PC-9 (cell line): ENCODE measurements around the gene RNASE7.

Experiments
- EZH2 ChIP-seq: fragments of 200-600 bp; sonication (generic); IDR thresholded peaks from 2 replicates; pipeline ENCODE4 v1.8.0; 2017; ENCODE audit warnings: antibody characterized with exemption, low read depth
- TF ChIP-seq, protein P1 (sequence below): fragments of 200-600 bp; sonication (generic); conservative IDR thresholded peaks from 2 replicates; pipeline ENCODE4 v1.6.1; 2017; ENCODE audit warnings: mixed run types, antibody characterized with exemption, mild to moderate bottlenecking, moderate library complexity

DNA sequence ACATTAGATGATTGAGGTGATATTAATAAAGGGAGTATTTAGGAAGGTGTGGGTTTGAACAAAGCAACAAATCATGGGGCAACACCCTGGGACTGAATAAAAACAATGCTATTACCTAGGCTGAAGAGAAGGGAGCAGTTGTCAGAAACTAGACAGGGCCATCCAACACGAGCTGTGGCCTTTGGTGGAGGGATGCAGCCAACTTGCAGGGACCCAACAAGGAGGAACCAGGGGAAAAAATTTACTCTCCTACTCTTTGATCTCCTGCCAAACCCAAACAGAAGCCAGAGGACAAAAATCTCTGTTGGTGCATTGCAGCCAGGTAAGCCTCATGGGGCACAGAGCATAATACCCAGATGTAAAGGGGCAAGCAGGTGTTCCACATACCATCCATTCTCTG lies 31.0 kb upstream of the RNASE7 start:
- TF ChIP-seq, protein P1, sequence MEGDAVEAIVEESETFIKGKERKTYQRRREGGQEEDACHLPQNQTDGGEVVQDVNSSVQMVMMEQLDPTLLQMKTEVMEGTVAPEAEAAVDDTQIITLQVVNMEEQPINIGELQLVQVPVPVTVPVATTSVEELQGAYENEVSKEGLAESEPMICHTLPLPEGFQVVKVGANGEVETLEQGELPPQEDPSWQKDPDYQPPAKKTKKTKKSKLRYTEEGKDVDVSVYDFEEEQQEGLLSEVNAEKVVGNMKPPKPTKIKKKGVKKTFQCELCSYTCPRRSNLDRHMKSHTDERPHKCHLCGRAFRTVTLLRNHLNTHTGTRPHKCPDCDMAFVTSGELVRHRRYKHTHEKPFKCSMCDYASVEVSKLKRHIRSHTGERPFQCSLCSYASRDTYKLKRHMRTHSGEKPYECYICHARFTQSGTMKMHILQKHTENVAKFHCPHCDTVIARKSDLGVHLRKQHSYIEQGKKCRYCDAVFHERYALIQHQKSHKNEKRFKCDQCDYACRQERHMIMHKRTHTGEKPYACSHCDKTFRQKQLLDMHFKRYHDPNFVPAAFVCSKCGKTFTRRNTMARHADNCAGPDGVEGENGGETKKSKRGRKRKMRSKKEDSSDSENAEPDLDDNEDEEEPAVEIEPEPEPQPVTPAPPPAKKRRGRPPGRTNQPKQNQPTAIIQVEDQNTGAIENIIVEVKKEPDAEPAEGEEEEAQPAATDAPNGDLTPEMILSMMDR = no peak
- TF ChIP-seq EZH2 = no peak
